Limb (tissue), 2 donors: ENCODE measurements around the gene TUFM.
"Not testable (repeated sequence)": the region's sequence is repeated elsewhere in the genome, so short reads cannot be mapped to it uniquely, and the experiment has no call there.

Experiments
- DNase-seq, 2 donors: peaks; one replicate each; pipeline ENCODE4 v3.0.0-alpha.2; 2016; ENCODE audit errors: extremely low spot score in 2 of 2

Gene TUFM

GRCh38 chr16:28875134-28876018 lies 29.2 kb upstream of the TUFM start:
- DNase-seq = peak in 1 of 2 donors; percentile 29

GRCh38 chr16:28874406-28874805 lies 28.3 kb upstream of the TUFM start:
- no peak for DNase-seq

DNA sequence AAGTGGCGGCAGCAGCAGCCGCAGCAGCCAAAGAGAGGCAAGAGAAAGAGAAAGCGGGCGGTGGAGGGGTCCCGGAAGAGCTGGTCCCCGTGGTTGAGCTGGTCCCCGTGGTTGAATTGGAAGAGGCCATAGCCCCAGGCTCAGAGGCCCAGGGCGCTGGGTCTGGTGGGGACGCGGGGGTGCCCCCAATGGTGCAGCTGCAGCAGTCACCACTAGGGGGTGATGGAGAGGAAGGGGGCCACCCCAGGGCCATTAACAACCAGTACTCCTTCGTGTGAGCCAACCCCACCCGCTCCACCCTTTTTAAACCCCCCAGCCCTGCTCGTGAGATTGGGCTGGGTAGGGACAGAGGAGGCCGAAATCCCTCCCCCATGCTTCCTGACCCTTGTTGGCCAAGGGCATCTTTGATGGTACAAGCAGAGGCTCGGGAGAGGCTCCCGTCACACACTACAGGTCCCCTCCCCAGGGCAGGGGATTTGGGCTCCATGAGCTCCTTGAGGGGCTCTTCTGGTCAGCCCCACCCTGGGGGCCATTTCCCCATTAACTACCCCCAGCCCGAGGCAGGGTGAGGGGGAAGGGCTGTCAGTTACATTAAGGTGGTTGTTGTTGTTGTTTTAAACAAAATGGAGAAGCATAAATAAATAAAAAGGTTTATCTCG lies 27.5 kb upstream of the TUFM start:
- DNase-seq = no peak

DNA sequence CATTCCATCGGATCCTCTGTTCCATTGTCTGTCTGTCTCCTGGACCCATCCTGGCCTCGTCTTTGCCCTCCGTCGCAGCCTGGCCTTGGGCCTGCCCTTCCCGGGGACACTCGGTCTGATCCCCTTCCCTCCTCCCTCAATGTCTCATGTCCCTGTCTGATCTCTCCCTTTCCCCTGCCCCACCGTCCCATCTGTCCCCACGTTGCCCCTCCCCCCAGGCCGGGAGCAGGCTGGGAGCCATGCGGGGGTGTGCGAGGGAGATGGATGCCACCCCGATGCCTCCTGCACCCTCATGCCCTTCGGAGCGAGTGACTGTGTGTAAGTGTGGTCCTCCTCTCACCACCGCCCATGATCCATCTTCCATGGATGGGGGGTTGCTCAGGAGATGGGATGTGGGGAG lies 26.8 kb upstream of the TUFM start:
- DNase-seq = no peak

DNA sequence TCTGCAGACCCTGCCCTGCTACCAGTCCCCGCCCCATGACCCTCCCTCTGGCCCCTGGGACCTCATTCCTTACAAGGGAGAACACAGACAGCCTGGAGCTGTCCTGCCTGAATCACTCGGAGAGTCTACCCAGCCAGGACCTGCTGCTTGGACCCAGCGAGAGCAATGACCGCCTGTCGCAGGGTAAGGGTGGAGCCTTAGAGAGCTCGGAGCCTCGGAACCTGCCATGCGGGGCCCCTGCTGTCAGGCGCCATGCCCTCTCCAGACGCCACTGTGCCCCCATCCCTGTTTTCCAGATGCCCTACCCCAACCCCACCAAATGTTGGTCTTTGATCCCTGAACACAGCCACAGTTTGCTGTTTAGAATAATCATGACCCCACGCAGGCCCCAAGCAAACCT lies 23.1 kb upstream of the TUFM start:
- DNase-seq = no peak

GRCh38 chr16:28867646-28868045 lies 21.5 kb upstream of the TUFM start:
- not testable (repeated sequence) for DNase-seq

DNA sequence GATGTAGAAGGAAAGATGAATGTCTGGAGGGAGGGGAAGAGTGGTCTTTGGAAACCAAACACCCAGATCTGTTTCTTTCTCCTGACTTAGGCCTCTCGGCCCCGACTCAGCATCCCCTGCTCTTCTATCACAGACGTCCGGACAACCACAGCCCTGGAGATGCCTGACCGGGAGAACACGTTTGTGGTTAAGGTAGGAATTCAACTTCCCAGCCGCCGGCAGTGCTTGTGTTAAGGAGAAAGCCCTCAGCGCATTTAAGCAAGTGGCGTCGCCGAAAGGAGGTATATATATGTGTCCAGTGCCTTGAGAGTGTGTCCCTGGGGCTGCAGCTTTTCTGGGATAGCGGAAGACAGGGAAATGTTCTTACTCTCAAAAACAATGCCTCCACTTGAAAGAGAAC lies 21.1 kb upstream of the TUFM start:
- DNase-seq = no peak

GRCh38 chr16:28866454-28866804 lies 20.3 kb upstream of the TUFM start:
- DNase-seq = no peak

- DNase-seq = no peak
Observed at GRCh38 chr16:28865722-28866453, 19.7 kb upstream of the TUFM start.

GRCh38 chr16:28865001-28865688 lies 19.0 kb upstream of the TUFM start:
- no peak for DNase-seq

DNA sequence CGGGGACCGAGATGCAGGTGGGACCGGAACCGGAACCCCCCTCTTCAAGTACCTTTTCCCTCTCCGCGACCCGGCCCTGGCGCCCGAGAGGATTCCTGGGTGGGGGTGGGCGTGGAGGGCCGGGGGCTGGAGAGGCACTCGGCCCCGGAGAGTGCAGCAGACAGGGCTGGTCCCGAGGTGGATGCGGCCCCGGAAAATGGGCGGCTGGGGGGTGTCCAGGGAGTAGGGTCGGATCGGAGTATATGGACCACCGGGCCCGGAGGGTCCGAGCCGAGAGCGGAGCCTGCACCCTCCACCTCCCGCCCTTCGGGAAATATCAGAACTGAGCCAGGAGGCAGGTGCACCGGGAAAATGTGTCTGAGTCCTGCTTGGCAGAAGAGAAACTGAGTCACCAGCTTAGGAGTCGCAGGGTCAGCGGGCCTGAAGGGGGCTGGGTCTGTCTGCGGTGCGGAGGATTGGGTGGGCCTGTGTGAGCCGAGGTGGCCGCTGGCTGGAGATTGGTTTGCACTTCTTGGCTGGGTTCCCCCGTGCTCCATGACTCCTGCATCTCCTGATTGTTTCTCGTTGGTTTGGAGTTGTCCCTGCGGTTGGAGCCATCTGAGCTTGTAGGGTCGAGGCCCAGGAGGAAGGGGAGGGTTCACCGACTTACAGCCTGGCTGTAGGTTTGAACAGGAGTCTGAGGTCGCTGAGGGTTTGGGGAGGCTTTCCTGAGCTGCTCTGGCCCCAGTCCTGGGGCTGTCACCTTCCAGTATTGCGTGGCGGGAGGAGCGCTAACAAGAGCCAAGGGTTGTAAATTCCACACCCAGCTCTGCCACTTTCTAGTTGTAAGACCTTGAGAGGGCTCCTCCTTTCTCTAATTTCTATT lies 18.0 kb upstream of the TUFM start:
- no peak for DNase-seq

GRCh38 chr16:28859326-28859725 lies 13.2 kb upstream of the TUFM start:
- no peak for DNase-seq

DNA sequence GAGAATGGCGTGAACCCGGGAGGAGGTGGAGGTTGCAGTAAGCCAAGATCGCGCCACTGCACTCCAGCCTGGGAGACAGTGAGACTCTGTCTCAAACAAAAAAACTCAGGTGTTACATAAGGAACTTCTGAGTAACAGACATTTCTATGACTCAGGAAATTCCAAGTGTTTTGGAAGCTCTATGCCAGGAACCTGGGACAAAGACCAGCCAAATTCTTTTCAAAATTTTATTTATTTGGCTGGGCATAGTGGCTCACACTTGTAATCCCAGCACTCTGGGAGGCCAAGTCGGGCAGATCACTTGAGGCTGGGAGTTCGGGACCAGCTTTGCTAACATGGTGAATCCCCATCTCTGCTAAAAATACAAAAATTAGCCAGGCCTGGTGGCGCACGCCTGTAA lies 12.3 kb upstream of the TUFM start:
- DNase-seq = no peak

GRCh38 chr16:28846933-28847273 lies 755 bp upstream of the TUFM start:
- DNase-seq = no peak

DNA sequence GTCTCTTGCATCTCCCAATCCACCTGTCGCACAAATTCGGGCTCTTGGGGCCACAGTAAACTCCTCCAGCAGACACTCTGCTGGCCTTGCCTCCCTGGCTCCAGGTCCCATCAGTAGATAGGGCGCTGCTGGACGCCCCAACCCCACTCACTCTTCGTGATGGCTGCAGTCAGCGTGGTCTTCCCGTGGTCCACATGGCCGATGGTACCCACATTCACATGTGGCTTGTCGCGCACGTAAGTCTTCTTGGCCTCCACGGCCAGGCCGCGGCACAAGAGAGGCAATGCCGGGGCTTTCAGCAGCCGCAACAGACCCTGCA lies 428 bp downstream of the TUFM start:
- no peak for DNase-seq

DNA sequence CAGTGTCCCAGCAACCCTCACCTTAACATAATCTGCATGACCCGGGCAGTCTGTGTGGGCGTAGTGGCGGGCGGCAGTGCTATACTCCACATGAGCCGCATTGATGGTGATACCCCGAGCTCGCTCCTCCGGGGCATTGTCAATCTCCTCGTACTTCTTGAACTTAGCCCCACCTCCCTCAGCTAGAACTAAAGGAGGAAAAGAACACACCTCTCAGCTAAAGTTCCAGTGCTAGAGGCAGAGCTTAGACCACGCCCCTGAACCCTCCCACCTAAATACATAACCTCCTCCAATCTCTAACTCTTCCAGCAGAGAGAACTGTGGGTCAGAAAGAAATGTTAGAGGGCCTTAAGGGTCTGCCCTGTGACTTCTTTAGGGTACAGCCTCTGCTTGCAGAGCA lies 855 bp downstream of the TUFM start:
- no peak for DNase-seq

DNA sequence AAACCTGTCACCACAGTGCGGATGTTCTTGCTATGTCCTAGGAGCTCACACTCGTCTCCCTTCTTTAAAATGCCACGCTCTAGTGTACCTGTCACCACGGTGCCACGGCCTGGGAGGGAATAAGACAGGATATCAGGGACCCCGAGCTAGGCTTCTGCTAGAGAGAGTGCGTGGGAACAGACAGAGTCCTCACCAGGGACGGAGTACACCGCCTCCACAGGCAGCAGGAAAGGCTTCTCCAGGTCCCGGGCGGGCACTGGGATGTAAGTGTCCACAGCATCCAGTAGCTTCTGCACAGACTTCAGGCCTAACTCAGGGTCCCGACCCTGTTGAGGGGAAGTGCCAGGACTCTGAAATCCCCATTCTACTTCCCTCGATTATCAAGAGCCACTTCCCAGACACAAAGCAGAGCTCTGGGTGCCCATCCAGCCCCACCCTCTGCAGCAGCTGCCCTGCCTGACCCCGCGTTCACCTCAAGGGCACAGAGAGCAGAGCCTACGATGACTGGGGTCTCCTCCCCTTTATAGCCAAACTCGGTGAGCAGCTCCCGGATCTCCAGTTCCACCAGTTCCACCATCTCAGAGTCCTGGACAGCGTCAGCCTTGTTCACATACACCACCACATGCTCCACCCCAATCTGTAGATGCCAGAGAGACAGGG lies 1.8 kb downstream of the TUFM start:
- DNase-seq = no peak

- DNase-seq = no peak
Observed at GRCh38 chr16:28843766-28844165, 2.4 kb downstream of the TUFM start.

DNA sequence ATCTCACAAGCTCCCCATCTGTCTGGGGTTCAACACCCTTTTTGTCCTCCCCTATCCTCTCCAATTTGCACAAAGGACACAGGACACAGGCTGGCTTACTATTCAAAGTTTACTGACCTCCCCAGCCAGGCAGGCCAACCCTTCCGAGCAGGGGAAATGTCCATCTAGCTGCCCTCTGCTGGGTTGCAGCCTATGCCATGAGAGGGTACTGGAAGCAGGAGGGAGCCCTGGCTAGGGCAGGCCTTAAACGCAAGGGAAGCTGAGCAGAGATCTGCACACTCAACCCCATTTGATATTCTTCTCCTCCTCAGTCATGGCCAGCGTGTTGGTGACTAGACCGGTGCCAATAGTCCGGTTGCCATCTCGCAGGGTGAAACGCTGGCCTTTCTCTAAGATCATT lies 3.5 kb downstream of the TUFM start:
- no peak for DNase-seq

GRCh38 chr16:28839899-28840298 lies 6.2 kb downstream of the TUFM start:
- no peak for DNase-seq
